ENCODE data around the gene BLTP1.

The BLTP1 gene

DNA sequence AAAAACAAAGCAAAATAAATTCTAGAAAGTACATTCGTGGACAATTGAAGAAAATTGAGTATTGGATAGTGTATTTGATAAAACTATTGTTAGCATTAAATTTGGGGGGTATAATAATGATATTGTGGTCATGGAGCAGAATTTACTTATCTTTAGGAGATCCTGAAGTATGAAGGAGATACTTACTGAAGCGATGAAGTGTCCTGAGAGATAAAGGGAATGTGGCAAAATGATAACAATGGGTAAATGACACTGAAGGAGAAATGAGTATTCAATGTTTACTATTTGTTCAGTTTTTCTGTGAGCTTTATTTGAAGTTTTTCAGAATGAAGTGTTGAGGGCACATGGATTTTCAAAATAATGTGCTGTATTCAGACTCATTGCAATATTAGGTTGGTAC is 30.0 kb upstream of the BLTP1 start:
- no peak overlapping the region for H2AFZ ChIP-seq (ENCODE audit: low read depth)
- no peaks in the 10 kb centered on the region for H3K36me3 ChIP-seq (ENCODE audit: insufficient read depth)
- H3K27ac ChIP-seq, result no peak overlapping the region
- H3K4me1 ChIP-seq (ENCODE audit: low read depth, poor library complexity, severe bottlenecking), result no peaks in the 10 kb centered on the region
- no peaks in the 10 kb centered on the region for H3K27me3 ChIP-seq (ENCODE audit: insufficient read depth, low read depth)
- H3K4me3 ChIP-seq (IDR thresholded peaks at IDR 0.05; ENCODE audit: insufficient read depth, low read depth, low read length), result no peak overlapping the region
- no peaks in the 10 kb centered on the region for H4K20me1 ChIP-seq (ENCODE audit: insufficient read depth)
- H3K79me2 ChIP-seq (ENCODE audit: insufficient read depth, low read depth), result no peaks in the 10 kb centered on the region
- H3K9ac ChIP-seq, result no peak overlapping the region
- H3K4me2 ChIP-seq, result no peak overlapping the region
- TF ChIP-seq, protein P1, sequence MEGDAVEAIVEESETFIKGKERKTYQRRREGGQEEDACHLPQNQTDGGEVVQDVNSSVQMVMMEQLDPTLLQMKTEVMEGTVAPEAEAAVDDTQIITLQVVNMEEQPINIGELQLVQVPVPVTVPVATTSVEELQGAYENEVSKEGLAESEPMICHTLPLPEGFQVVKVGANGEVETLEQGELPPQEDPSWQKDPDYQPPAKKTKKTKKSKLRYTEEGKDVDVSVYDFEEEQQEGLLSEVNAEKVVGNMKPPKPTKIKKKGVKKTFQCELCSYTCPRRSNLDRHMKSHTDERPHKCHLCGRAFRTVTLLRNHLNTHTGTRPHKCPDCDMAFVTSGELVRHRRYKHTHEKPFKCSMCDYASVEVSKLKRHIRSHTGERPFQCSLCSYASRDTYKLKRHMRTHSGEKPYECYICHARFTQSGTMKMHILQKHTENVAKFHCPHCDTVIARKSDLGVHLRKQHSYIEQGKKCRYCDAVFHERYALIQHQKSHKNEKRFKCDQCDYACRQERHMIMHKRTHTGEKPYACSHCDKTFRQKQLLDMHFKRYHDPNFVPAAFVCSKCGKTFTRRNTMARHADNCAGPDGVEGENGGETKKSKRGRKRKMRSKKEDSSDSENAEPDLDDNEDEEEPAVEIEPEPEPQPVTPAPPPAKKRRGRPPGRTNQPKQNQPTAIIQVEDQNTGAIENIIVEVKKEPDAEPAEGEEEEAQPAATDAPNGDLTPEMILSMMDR (conservative IDR thresholded peaks at IDR 0.05; ENCODE audit: low read depth, low read length), result no peak

- Histone ChIP-seq H3K4me3 (IDR thresholded peaks at IDR 0.05; ENCODE audit: insufficient read depth, low read depth, low read length) (no peak overlapping the region), H3K36me3 (ENCODE audit: insufficient read depth) (no peaks in the 10 kb centered on the region), H3K4me1 (ENCODE audit: low read depth, poor library complexity, severe bottlenecking) (no peaks in the 10 kb centered on the region), H2AFZ (ENCODE audit: low read depth) (no peak overlapping the region), H3K27me3 (ENCODE audit: insufficient read depth, low read depth) (no peaks in the 10 kb centered on the region), H3K79me2 (ENCODE audit: insufficient read depth, low read depth) (no peaks in the 10 kb centered on the region), H3K9ac (no peak overlapping the region), H3K4me2 (no peak overlapping the region), H3K27ac (no peak overlapping the region), H4K20me1 (ENCODE audit: insufficient read depth) (no peaks in the 10 kb centered on the region)
- TF ChIP-seq, protein P1 (conservative IDR thresholded peaks at IDR 0.05; ENCODE audit: low read depth, low read length), result no peak
Observed at GRCh38 chr4:122129061-122129460, 23.1 kb upstream of the BLTP1 start.

GRCh38 chr4:122131562-122132157 is 20.5 kb upstream of the BLTP1 start:
- Histone ChIP-seq H4K20me1 (ENCODE audit: insufficient read depth) (no peaks in the 10 kb centered on the region), H3K27ac (no peak overlapping the region), H3K36me3 (ENCODE audit: insufficient read depth) (no peaks in the 10 kb centered on the region), H3K4me3 (IDR thresholded peaks at IDR 0.05; ENCODE audit: insufficient read depth, low read depth, low read length) (no peak overlapping the region), H2AFZ (ENCODE audit: low read depth) (no peak overlapping the region), H3K4me2 (no peak overlapping the region), H3K9ac (no peak overlapping the region), H3K27me3 (ENCODE audit: insufficient read depth, low read depth) (no peaks in the 10 kb centered on the region), H3K79me2 (ENCODE audit: insufficient read depth, low read depth) (no peaks in the 10 kb centered on the region), H3K4me1 (ENCODE audit: low read depth, poor library complexity, severe bottlenecking) (no peaks in the 10 kb centered on the region)
- TF ChIP-seq, protein P1 (conservative IDR thresholded peaks at IDR 0.05; ENCODE audit: low read depth, low read length), result no peak

DNA sequence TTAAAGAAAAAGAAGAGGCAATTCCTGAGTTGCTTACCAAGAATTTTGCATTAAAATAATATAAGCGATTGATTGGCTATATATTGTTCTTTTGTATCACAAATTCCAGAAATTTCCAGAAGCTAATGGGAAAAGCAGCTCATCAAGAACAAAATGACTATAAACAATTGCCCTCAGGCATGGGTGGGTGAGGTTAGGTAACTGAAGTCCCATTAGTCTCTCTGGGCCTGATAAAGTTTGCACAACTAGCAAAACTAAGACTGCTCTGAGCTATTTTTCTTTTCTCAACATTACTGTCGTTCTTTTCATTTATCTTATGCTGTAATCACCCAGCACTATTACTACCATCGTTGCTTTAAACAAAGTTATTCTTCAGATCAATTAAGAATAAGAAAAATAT is 19.2 kb upstream of the BLTP1 start:
- H3K4me1 ChIP-seq (ENCODE audit: low read depth, poor library complexity, severe bottlenecking), result no peaks in the 10 kb centered on the region
- no peaks in the 10 kb centered on the region for H3K36me3 ChIP-seq (ENCODE audit: insufficient read depth)
- TF ChIP-seq, protein P1 (conservative IDR thresholded peaks at IDR 0.05; ENCODE audit: low read depth, low read length), result no peak
- H3K4me2 ChIP-seq, result no peak overlapping the region
- H2AFZ ChIP-seq (ENCODE audit: low read depth), result no peak overlapping the region
- no peak overlapping the region for H3K27ac ChIP-seq
- H3K4me3 ChIP-seq (IDR thresholded peaks at IDR 0.05; ENCODE audit: insufficient read depth, low read depth, low read length), result no peak overlapping the region
- no peaks in the 10 kb centered on the region for H4K20me1 ChIP-seq (ENCODE audit: insufficient read depth)
- H3K27me3 ChIP-seq (ENCODE audit: insufficient read depth, low read depth), result no peaks in the 10 kb centered on the region
- no peak overlapping the region for H3K9ac ChIP-seq
- no peaks in the 10 kb centered on the region for H3K79me2 ChIP-seq (ENCODE audit: insufficient read depth, low read depth)

Measured in KMS-11 (cell line).